Mammary epithelial cell (primary cell): ENCODE data around the gene ERBIN.

Experiments used
- EZH2 ChIP-seq: IDR thresholded peaks from 2 replicates; pipeline ENCODE4 v1.6.1; 2012; ENCODE audit warnings: low read length, inconsistent platforms, borderline replicate concordance
- TF ChIP-seq, protein P1 (sequence below), 2 donors: IDR thresholded peaks in 1 of 2; conservative IDR thresholded peaks in 1 of 2; 2 replicates each; pipeline ENCODE4 v1.5.1; 2011 to 2012; ENCODE audit warnings: inconsistent platforms in 2 of 2, low read length in 2 of 2, mild to moderate bottlenecking in 2 of 2, control low read depth in 1 of 2, low read depth in 1 of 2; ENCODE audit not compliant: insufficient read depth in 1 of 2; ENCODE audit errors: extremely low read depth in 1 of 2

DNA sequence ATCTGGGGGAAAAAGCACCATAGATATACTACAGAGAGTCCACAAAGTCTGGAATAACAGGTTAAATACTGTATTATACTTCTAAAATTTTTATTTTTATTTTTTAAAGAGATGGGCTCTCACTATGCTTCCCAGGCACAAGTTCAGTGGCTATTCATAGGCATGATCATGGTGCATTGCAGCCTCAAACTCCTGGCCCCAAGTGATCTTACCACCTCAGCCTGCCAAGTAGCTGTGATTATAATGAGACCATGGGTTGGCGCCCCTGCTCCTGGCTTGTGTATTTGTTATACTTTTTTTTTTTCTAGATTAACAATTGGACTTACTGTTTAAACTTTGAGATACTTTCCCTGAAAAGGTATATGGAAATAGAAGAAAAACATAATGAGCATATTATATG is 25.9 kb downstream of the ERBIN start:
- no peak for TF ChIP-seq EZH2
- TF ChIP-seq, protein P1, sequence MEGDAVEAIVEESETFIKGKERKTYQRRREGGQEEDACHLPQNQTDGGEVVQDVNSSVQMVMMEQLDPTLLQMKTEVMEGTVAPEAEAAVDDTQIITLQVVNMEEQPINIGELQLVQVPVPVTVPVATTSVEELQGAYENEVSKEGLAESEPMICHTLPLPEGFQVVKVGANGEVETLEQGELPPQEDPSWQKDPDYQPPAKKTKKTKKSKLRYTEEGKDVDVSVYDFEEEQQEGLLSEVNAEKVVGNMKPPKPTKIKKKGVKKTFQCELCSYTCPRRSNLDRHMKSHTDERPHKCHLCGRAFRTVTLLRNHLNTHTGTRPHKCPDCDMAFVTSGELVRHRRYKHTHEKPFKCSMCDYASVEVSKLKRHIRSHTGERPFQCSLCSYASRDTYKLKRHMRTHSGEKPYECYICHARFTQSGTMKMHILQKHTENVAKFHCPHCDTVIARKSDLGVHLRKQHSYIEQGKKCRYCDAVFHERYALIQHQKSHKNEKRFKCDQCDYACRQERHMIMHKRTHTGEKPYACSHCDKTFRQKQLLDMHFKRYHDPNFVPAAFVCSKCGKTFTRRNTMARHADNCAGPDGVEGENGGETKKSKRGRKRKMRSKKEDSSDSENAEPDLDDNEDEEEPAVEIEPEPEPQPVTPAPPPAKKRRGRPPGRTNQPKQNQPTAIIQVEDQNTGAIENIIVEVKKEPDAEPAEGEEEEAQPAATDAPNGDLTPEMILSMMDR (conservative IDR thresholded peaks at IDR 0.05 in 1 of 2, IDR thresholded peaks at IDR 0.05 in 1 of 2; ENCODE audit: extremely low read depth in 1 of 2, insufficient read depth in 1 of 2, low read depth in 1 of 2, low read length in 2 of 2), result no peak
